ENCODE data around the gene GPATCH8. TPM values are rescaled to one million over a fixed set of nuclear protein-coding genes. Genes with fewer than 3 reads are reported as not detected.

Gene GPATCH8
- total RNA-seq, 1 donor from 2014 or later: 52.6 TPM

- Mint-ChIP-seq H3K27me3 (ENCODE audit: unreplicated experiment) (no peaks in the 10 kb centered on the region), H3K9me3 (ENCODE audit: unreplicated experiment) (no peaks in the 10 kb centered on the region), H3K4me1 (ENCODE audit: unreplicated experiment) (peaks cover 17% of the 10 kb centered on the region), H3K27ac (ENCODE audit: unreplicated experiment) (no peak overlapping the region), H3K4me3 (ENCODE audit: unreplicated experiment) (no peak overlapping the region), H3K36me3 (ENCODE audit: unreplicated experiment) (peaks cover 2% of the 10 kb centered on the region)
- TF ChIP-seq CTCF (IDR thresholded peaks at IDR 0.05): no peak
- no peak for DNase-seq (ENCODE audit: extremely low spot score, unreplicated experiment)
Measured at GRCh38 chr17:44358066-44358465, 145.1 kb downstream of the GPATCH8 start.

GRCh38 chr17:44356241-44356640, 147.0 kb downstream of the GPATCH8 start:
- no peaks in the 10 kb centered on the region for H3K9me3 Mint-ChIP-seq (ENCODE audit: unreplicated experiment)
- no peaks in the 10 kb centered on the region for H3K27me3 Mint-ChIP-seq (ENCODE audit: unreplicated experiment)
- no peak for DNase-seq (ENCODE audit: extremely low spot score, unreplicated experiment)

GRCh38 chr17:44355642-44356099, 147.5 kb downstream of the GPATCH8 start:
- no peak for TF ChIP-seq CTCF (IDR thresholded peaks at IDR 0.05)
- no peak overlapping the region for H3K27ac Mint-ChIP-seq (ENCODE audit: unreplicated experiment)
- H3K9me3 Mint-ChIP-seq (ENCODE audit: unreplicated experiment): no peaks in the 10 kb centered on the region
- DNase-seq (ENCODE audit: extremely low spot score, unreplicated experiment): no peak
- H3K27me3 Mint-ChIP-seq (ENCODE audit: unreplicated experiment): no peaks in the 10 kb centered on the region
- no peak overlapping the region for H3K4me3 Mint-ChIP-seq (ENCODE audit: unreplicated experiment)
- peaks cover 4% of the 10 kb centered on the region for H3K4me1 Mint-ChIP-seq (ENCODE audit: unreplicated experiment)
- H3K36me3 Mint-ChIP-seq (ENCODE audit: unreplicated experiment): peaks cover 12% of the 10 kb centered on the region

More at GRCh38 chr17:44356241-44356640, 147.0 kb downstream of the GPATCH8 start:
- Mint-ChIP-seq H3K36me3 (ENCODE audit: unreplicated experiment) (peaks cover 12% of the 10 kb centered on the region), H3K4me1 (ENCODE audit: unreplicated experiment) (peaks cover 10% of the 10 kb centered on the region), H3K27ac (ENCODE audit: unreplicated experiment) (no peak overlapping the region), H3K4me3 (ENCODE audit: unreplicated experiment) (no peak overlapping the region)
- TF ChIP-seq CTCF (IDR thresholded peaks at IDR 0.05): no peak

- Mint-ChIP-seq H3K36me3 (ENCODE audit: unreplicated experiment) (peaks cover 12% of the 10 kb centered on the region), H3K4me1 (ENCODE audit: unreplicated experiment) (no peaks in the 10 kb centered on the region), H3K27ac (ENCODE audit: unreplicated experiment) (no peak overlapping the region), H3K9me3 (ENCODE audit: unreplicated experiment) (no peaks in the 10 kb centered on the region), H3K27me3 (ENCODE audit: unreplicated experiment) (no peaks in the 10 kb centered on the region), H3K4me3 (ENCODE audit: unreplicated experiment) (no peak overlapping the region)
- TF ChIP-seq CTCF (IDR thresholded peaks at IDR 0.05): peak; percentile 44
- no peak for DNase-seq (ENCODE audit: extremely low spot score, unreplicated experiment)
Measured at GRCh38 chr17:44354582-44355561, 148.3 kb downstream of the GPATCH8 start.

- Mint-ChIP-seq H3K36me3 (ENCODE audit: unreplicated experiment) (peaks cover 14% of the 10 kb centered on the region), H3K4me3 (ENCODE audit: unreplicated experiment) (no peak overlapping the region), H3K27me3 (ENCODE audit: unreplicated experiment) (no peaks in the 10 kb centered on the region), H3K4me1 (ENCODE audit: unreplicated experiment) (no peaks in the 10 kb centered on the region), H3K9me3 (ENCODE audit: unreplicated experiment) (no peaks in the 10 kb centered on the region), H3K27ac (ENCODE audit: unreplicated experiment) (no peak overlapping the region)
- TF ChIP-seq CTCF (IDR thresholded peaks at IDR 0.05): no peak
- no peak for DNase-seq (ENCODE audit: extremely low spot score, unreplicated experiment)
Measured at GRCh38 chr17:44353672-44354331, 149.4 kb downstream of the GPATCH8 start.

Measured in osteocyte (in vitro differentiated cells).